Mesenchymal stem cell (in vitro differentiated cells and primary cell): ENCODE results near the gene CCNT1.
"Not testable (repeated sequence)": the region's sequence is repeated elsewhere in the genome, so short reads cannot be mapped to it uniquely, and the experiment has no call there.

Source experiments
- DNase-seq: peaks from one replicate; pipeline ENCODE4 v3.0.0-alpha.2; 2013
- H2AFZ ChIP-seq: one replicate; pipeline ENCODE4 v1.6.1; 2013; ENCODE audit warnings: low read depth, mild to moderate bottlenecking, control low read depth, inconsistent platforms, low read length, moderate library complexity
- H2AK5ac ChIP-seq: 2 replicates; pipeline ENCODE4 v1.6.1; 2013; ENCODE audit warnings: low read length, moderate library complexity, mild to moderate bottlenecking, inconsistent platforms; ENCODE audit not compliant: severe bottlenecking
- H2BK120ac ChIP-seq: one replicate; pipeline ENCODE4 v1.6.1; 2013; ENCODE audit warnings: low read depth, mild to moderate bottlenecking, inconsistent platforms, low read length, moderate library complexity
- H2BK12ac ChIP-seq, 2 experiments: one replicate each; pipeline ENCODE4 v1.6.1; 2013; ENCODE audit warnings: inconsistent platforms in 2 of 2, low read length in 2 of 2, mild to moderate bottlenecking in 2 of 2, moderate library complexity in 2 of 2, control low read depth in 1 of 2
- H2BK15ac ChIP-seq: one replicate; pipeline ENCODE4 v1.6.1; 2013; ENCODE audit warnings: mild to moderate bottlenecking, low read depth, inconsistent platforms; ENCODE audit not compliant: poor library complexity, severe bottlenecking
- H2BK5ac ChIP-seq: 2 replicates; pipeline ENCODE4 v1.6.1; 2013; ENCODE audit warnings: low read depth, mild to moderate bottlenecking, low read length, control low read depth, inconsistent platforms; ENCODE audit not compliant: poor library complexity, severe bottlenecking
- H3K14ac ChIP-seq, 2 experiments: one replicate each; pipeline ENCODE4 v1.6.1; 2013; ENCODE audit warnings: inconsistent platforms in 2 of 2, low read length in 2 of 2, control low read depth in 1 of 2, mild to moderate bottlenecking in 1 of 2, moderate library complexity in 1 of 2
- H3K18ac ChIP-seq, 2 experiments: one replicate each; pipeline ENCODE4 v1.6.1; 2013; ENCODE audit warnings: inconsistent platforms in 2 of 2, low read length in 2 of 2, control low read depth in 1 of 2, low read depth in 1 of 2, mild to moderate bottlenecking in 1 of 2
- H3K23ac ChIP-seq, 2 experiments: one replicate each; pipeline ENCODE4 v1.6.1; 2013; ENCODE audit warnings: inconsistent platforms in 2 of 2, low read length in 2 of 2, mild to moderate bottlenecking in 2 of 2, moderate library complexity in 2 of 2, control low read depth in 1 of 2
- H3K27ac ChIP-seq: 2 replicates; pipeline ENCODE4 v1.5.1; 2013; ENCODE audit warnings: mild to moderate bottlenecking, moderate library complexity, low read length, control low read depth, inconsistent platforms; ENCODE audit not compliant: poor library complexity, severe bottlenecking
- H3K27me3 ChIP-seq, 2 experiments: 2 replicates each; pipeline versions ENCODE4 v1.6.1 to v1.7.0; 2013; ENCODE audit warnings: low read length in 2 of 2, mild to moderate bottlenecking in 2 of 2, moderate library complexity in 2 of 2, control low read depth in 1 of 2, inconsistent platforms in 1 of 2; ENCODE audit not compliant: control insufficient read depth in 1 of 2, insufficient read depth in 1 of 2
- H3K36me3 ChIP-seq, 2 experiments: 2 replicates each; pipeline versions ENCODE4 v1.6.1 to v1.7.0; 2013; ENCODE audit warnings: low read length in 2 of 2, control low read depth in 1 of 2, inconsistent platforms in 1 of 2, low read depth in 1 of 2, mild to moderate bottlenecking in 1 of 2; ENCODE audit not compliant: insufficient read depth in 2 of 2, control insufficient read depth in 1 of 2
- H3K4ac ChIP-seq, 2 experiments: one replicate each; pipeline ENCODE4 v1.6.1; 2013; ENCODE audit warnings: inconsistent platforms in 2 of 2, low read length in 2 of 2, mild to moderate bottlenecking in 2 of 2, moderate library complexity in 2 of 2, control low read depth in 1 of 2, low read depth in 1 of 2
- H3K4me1 ChIP-seq: 2 replicates; pipeline ENCODE4 v1.6.1; 2013; ENCODE audit warnings: low read depth, low read length, control low read depth; ENCODE audit not compliant: control insufficient read depth, insufficient read depth
- H3K4me2 ChIP-seq: 2 replicates; pipeline ENCODE4 v1.6.1; 2013; ENCODE audit warnings: low read length, mild to moderate bottlenecking, inconsistent platforms; ENCODE audit not compliant: poor library complexity, severe bottlenecking
- H3K4me3 ChIP-seq, 2 experiments: 2 replicates each; pipeline versions ENCODE4 v1.5.1 to v1.7.0; 2013; ENCODE audit warnings: low read length in 2 of 2, mild to moderate bottlenecking in 2 of 2, control low read depth in 1 of 2, low read depth in 1 of 2; ENCODE audit not compliant: insufficient read depth in 1 of 2
- H3K79me1 ChIP-seq: replicated peaks from 2 replicates; pipeline ENCODE4 v1.6.1; 2013; ENCODE audit warnings: mild to moderate bottlenecking, control low read depth, low read length, inconsistent platforms; ENCODE audit not compliant: poor library complexity, severe bottlenecking
- H3K9ac ChIP-seq: 2 replicates; pipeline ENCODE4 v1.7.0; 2013; ENCODE audit warnings: mild to moderate bottlenecking, low read length, moderate library complexity
- H3K9me3 ChIP-seq: 2 replicates; pipeline ENCODE4 v1.7.0; 2013; ENCODE audit warnings: mild to moderate bottlenecking, low read length; ENCODE audit not compliant: control insufficient read depth
- H4K8ac ChIP-seq: one replicate; pipeline ENCODE4 v1.6.1; 2013; ENCODE audit warnings: inconsistent platforms, mild to moderate bottlenecking, low read length, moderate library complexity
- H4K91ac ChIP-seq: one replicate; pipeline ENCODE4 v1.6.1; 2013; ENCODE audit warnings: mild to moderate bottlenecking, low read length, inconsistent platforms
- WGBS: methylation state at CpG from one replicate; pipeline ENCODE4 v1.1.7; 2013; ENCODE audit warnings: mixed read lengths; 5-methylcytosine and 5-hydroxymethylcytosine counted together

CCNT1 gene

DNA sequence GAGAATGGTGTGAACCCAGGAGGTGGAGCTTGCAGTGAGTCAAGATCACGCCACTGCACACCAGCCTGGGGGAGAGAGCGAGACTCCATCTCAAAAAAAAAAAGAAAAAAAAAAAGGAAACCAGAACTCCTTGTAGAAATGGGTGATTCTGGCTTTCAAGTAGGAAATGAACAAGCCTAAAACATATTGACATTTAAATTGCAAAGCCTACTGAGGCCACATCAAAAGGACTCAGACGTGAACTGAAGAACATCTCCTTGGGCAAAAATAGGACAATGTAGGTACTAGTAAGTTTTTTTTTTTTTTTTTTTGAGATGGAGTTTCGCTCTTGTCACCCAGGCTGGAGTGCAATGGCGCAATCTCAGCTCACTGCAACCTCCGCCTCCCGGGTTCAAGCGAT is 71.2 kb downstream of the CCNT1 start:
- not testable (repeated sequence) for H3K18ac ChIP-seq, H2AFZ ChIP-seq, H2BK5ac ChIP-seq, H3K79me1 ChIP-seq, H3K4ac ChIP-seq, H2BK12ac ChIP-seq, H4K8ac ChIP-seq, DNase-seq, H3K14ac ChIP-seq, H4K91ac ChIP-seq, H3K4me2 ChIP-seq, H3K27me3 ChIP-seq, H3K9me3 ChIP-seq, H2AK5ac ChIP-seq, H3K4me3 ChIP-seq, H3K27ac ChIP-seq, H2BK15ac ChIP-seq, H3K4me1 ChIP-seq, H3K9ac ChIP-seq, H3K23ac ChIP-seq, H2BK120ac ChIP-seq
- WGBS: 100% methylated on average over 1 of the region's 8 CpGs
- peaks cover 25 to 43% of the 10 kb centered on the region in 2 experiments for H3K36me3 ChIP-seq

DNA sequence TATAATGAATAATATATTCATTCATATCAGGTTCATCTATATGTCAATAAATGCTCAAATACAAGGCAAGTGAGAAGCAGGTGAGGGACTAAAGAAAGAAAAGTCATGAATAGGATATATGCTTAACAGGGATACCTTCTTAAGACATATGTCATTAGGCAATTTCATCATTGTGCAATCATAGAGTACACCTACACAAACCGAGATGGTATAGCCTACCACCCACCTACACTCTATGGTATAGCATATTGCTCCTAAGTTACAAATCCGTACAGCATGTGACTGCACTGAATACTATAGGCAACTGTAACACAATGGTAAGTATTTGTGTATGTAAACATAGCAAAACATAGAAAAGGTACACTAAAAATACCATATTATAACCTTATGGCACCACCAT is 73.5 kb downstream of the CCNT1 start:
- no peak overlapping the region for H2BK12ac ChIP-seq
- no peak overlapping the region for H4K8ac ChIP-seq
- H3K23ac ChIP-seq: no peak overlapping the region
- H2AK5ac ChIP-seq: no peak overlapping the region
- no peak overlapping the region for H2BK120ac ChIP-seq
- no peak overlapping the region for H3K27ac ChIP-seq
- no peak overlapping the region for H4K91ac ChIP-seq
- no peak for DNase-seq
- WGBS: 80% methylated on average over 1 of the region's 2 CpGs
- no peak overlapping the region for H3K4me3 ChIP-seq
- no peak overlapping the region for H3K4ac ChIP-seq
- H2BK15ac ChIP-seq: no peak overlapping the region
- H3K9me3 ChIP-seq: no peaks in the 10 kb centered on the region
- no peak overlapping the region for H3K4me2 ChIP-seq
- H2AFZ ChIP-seq: no peak overlapping the region
- H3K27me3 ChIP-seq: no peaks in the 10 kb centered on the region
- H3K79me1 ChIP-seq: peaks cover 2% of the 10 kb centered on the region
- H3K14ac ChIP-seq: no peak overlapping the region
- H2BK5ac ChIP-seq: no peak overlapping the region
- no peaks in the 10 kb centered on the region for H3K4me1 ChIP-seq
- no peak overlapping the region for H3K9ac ChIP-seq
- H3K18ac ChIP-seq: no peak overlapping the region
- peaks cover 21 to 26% of the 10 kb centered on the region in 2 experiments for H3K36me3 ChIP-seq

DNA sequence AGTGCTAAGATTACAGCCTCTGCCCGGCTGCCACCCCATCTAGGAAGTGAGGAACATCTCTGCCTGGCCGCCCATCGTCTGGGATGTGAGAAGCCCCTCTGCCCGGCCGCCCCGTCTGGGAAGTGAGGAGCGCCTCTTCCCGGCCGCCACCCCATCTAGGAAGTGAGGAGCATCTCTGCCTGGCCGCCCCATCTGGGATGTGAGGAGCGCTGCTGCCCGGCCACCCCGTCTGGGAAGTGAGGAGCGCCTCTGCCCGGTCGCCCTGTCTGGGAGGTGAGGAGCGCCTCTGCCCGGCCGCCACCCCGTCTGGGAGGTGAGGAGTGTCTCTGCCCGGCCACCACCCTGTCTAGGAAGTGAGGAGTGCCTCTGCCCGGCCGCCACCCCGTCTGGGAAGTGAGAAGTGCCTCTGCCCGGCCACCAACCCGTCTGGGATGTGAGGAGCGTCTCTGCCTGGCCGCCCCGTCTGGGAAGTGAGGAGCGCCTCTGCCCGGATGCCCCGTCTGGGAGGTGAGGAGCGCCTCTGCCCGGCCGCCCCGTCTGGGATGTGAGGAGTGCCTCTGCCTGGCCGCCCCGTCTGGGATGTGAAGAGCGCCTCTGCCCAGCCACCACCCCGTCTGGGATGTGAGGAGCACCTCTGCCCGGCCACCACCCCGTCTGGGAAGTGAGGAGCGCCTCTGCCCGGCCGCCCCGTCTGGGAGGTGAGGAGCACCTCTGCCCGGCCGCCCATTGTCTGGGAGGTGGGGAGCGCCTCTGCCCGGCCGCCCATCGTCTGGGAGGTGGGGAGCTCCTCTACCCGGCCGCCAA is 74.6 kb downstream of the CCNT1 start:
- H3K4ac ChIP-seq, H3K23ac ChIP-seq, DNase-seq, H4K91ac ChIP-seq, H4K8ac ChIP-seq, H3K18ac ChIP-seq, H3K4me3 ChIP-seq, H3K14ac ChIP-seq, H2AFZ ChIP-seq, H2BK15ac ChIP-seq, H2BK12ac ChIP-seq, H3K9me3 ChIP-seq, H3K79me1 ChIP-seq, H3K4me2 ChIP-seq, H2AK5ac ChIP-seq, H3K4me1 ChIP-seq, H2BK120ac ChIP-seq, H3K27me3 ChIP-seq, H3K9ac ChIP-seq, H2BK5ac ChIP-seq, H3K27ac ChIP-seq: not testable (repeated sequence)
- 96% methylated on average over 50 of the region's 54 CpGs for WGBS
- H3K36me3 ChIP-seq: peaks cover 19 to 22% of the 10 kb centered on the region in 2 experiments

DNA sequence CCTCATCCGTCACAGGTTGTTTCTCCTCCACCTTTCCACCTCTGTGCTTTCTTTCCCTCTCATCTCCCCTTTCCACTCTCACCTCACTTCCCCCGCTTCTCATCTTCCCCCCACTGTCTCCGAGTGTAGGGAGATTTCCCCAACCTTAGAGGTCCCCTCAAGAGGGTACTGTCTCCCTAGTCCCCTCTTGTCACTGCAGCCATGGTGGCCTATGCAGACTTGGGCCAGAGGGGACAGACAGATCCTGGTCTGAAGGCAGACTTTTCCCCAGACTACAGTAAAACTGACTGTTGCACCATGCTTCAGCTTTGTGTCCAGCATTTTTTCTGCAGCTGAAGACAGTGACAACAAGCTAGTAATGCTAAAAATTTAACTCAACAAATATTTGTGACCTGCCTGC is 75.7 kb downstream of the CCNT1 start:
- H2BK5ac ChIP-seq: no peak overlapping the region
- no peak overlapping the region for H3K9ac ChIP-seq
- no peak overlapping the region for H3K14ac ChIP-seq
- H3K27ac ChIP-seq: no peak overlapping the region
- H2AK5ac ChIP-seq: no peak overlapping the region
- no peak overlapping the region for H3K4me3 ChIP-seq
- no peak overlapping the region for H3K18ac ChIP-seq
- no peaks in the 10 kb centered on the region for H3K9me3 ChIP-seq
- no peaks in the 10 kb centered on the region for H3K4me1 ChIP-seq
- no peak for DNase-seq
- no peak overlapping the region for H2BK12ac ChIP-seq
- no peak overlapping the region for H3K23ac ChIP-seq
- no peak overlapping the region for H2BK15ac ChIP-seq
- no peak overlapping the region for H2BK120ac ChIP-seq
- no peaks in the 10 kb centered on the region for H3K27me3 ChIP-seq
- H4K91ac ChIP-seq: no peak overlapping the region
- no peak overlapping the region for H3K4ac ChIP-seq
- peaks cover 15 to 19% of the 10 kb centered on the region in 2 experiments for H3K36me3 ChIP-seq
- H3K4me2 ChIP-seq: no peak overlapping the region
- no peak overlapping the region for H4K8ac ChIP-seq
- 99% methylated on average over 3 of the region's 3 CpGs for WGBS
- no peak overlapping the region for H2AFZ ChIP-seq
- H3K79me1 ChIP-seq: no peaks in the 10 kb centered on the region
